SK-N-SH (cell line): ENCODE data around the gene VAV1.

ENCODE experiments used
- RAD21 ChIP-seq: IDR thresholded peaks from 2 replicates; pipeline ENCODE4 v1.6.1; 2012; ENCODE audit warnings: mild to moderate bottlenecking, low read length
- SMC3 ChIP-seq: IDR thresholded peaks from 2 replicates; pipeline ENCODE4 v1.6.1; 2012; ENCODE audit warnings: low read depth, low read length, improper control_type of control experiment
- TF ChIP-seq, protein P1 (sequence below): fragments of 200-600 bp; sonication (generic); IDR thresholded peaks from 2 replicates; pipeline ENCODE4 v1.6.1; 2017; ENCODE audit warnings: antibody characterized with exemption, mild to moderate bottlenecking, moderate library complexity

DNA sequence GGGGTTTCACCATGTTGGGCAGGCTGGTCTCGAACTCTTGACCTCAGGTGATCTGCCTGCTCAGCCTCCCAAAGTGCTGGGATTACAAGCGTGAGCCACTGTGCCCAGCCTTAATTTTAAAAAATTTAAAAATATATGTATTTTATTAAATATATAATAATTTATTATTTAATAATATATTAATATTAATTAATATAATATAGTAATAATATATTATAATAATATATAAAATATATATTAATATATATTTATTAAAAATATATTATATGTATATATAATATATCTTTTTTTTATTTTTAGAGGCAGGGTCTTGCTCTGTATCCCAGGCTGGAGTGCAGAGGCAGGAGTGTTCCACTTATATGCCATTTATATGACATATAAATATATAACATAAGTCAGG, 61.9 kb downstream of the VAV1 start:
- TF ChIP-seq RAD21, result no peak
- TF ChIP-seq, protein P1, sequence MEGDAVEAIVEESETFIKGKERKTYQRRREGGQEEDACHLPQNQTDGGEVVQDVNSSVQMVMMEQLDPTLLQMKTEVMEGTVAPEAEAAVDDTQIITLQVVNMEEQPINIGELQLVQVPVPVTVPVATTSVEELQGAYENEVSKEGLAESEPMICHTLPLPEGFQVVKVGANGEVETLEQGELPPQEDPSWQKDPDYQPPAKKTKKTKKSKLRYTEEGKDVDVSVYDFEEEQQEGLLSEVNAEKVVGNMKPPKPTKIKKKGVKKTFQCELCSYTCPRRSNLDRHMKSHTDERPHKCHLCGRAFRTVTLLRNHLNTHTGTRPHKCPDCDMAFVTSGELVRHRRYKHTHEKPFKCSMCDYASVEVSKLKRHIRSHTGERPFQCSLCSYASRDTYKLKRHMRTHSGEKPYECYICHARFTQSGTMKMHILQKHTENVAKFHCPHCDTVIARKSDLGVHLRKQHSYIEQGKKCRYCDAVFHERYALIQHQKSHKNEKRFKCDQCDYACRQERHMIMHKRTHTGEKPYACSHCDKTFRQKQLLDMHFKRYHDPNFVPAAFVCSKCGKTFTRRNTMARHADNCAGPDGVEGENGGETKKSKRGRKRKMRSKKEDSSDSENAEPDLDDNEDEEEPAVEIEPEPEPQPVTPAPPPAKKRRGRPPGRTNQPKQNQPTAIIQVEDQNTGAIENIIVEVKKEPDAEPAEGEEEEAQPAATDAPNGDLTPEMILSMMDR, result no peak
- no peak for TF ChIP-seq SMC3
